ENCODE results near the gene SOCS1.

Gene SOCS1

GRCh38 chr16:11283820-11284248, 27.8 kb upstream of the SOCS1 start:
- no peak for DNase-seq

DNA sequence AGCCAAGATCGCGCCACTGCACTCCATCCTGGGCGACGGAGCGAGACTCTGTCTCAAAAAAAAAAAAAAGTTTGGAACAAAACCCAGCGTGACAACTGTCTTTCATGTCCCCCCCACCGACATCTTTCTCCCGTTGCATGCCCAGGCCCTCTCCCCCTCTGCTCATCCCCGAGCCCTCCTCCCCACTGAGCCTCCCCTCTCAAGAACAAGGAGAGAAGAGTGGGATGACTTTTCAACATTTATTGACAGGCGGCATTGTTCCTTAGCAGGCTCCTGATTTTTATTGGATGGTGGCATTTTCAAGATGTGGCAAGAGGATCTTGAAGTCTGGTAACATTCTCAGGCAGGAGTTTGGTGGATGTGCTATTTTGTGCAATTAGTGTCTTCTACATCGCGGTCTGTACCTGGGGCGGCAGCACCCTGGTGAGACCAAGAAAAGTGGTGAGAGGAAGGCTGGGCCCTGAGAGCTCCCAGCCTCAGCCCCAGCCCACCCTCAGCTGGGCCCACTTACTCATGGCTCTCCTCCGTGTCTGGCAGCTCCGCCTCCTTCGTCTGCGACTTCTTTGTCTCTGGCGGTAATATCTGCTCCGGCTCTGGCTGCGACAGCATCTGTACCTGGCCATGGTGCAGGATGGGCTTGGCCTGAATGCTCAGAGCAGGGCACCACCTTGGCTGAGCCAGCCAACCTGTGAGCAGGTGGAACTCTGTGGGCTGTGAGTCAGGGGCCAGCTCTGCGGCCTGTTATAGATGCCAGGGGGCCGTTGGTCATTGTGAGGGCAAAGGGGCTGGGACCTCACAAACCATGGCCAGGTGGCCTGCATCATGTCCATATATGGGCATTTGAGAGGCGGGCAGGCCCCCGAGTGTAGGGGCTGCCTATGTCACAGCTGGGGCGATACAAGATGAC, 24.9 kb upstream of the SOCS1 start, which contains the start of gene PRM1:
TSS of gene PRM1 (minus strand) at position 715 of the 907 bp plus-strand sequence. CDS start at position 623, 92 bp downstream.
- DNase-seq: no peak

DNA sequence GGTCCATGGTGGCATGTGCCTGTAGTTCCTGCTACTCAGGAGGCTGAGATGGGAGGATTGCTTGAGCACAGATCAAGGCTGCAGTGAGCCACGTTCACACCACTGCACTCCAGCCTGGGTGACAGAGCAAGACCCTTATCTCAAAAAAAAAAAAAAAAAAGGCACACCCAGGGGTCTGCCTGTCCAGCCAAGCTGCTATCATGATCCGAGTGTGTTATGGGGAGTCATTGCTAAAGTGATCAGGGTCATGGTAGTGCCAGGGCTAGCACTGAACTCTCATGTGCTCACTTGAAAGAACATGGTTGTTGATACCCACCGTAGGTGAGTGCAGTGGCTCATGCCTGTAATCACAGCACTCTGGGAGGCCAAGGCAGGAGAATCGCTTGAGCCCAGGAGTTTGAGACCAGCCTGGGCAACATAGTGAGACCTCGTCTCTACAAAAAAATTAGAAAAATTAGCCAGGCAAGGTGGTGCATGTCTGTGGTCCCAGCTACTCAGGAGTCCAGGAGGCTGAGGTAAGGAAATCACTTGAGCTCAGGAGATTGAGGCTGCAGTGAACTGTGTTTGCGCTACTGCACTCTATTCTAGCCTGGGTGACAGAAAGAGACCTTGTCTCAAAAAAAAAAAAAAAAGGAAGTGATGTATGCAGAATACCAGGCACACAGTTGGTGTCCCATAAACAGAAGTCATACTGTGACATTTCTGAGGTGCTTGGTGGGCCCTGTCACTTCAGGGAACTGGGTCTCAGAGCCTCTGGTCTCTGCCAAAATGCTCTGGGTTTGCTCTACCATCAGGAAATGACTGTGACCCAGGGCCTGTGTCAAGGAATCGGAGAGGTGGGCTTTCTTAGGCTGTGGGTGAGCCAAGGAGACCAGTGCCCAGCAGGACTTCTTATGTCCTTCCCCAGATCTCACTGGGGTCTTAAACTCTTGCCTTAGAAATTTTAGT, 23.0 kb upstream of the SOCS1 start:
- no peak for DNase-seq

GRCh38 chr16:11277607-11278337, 21.8 kb upstream of the SOCS1 start:
- DNase-seq: no peak

GRCh38 chr16:11276896-11277593, 21.0 kb upstream of the SOCS1 start:
- no peak for DNase-seq

GRCh38 chr16:11276143-11276895, 20.3 kb upstream of the SOCS1 start, which contains the start of gene PRM2:
TSS of gene PRM2 (minus strand) at chr16:11276480. CDS start at chr16:11276370, 110 bp downstream.
- DNase-seq: no peak

- no peak for DNase-seq
These were observed 19.0 kb upstream of the SOCS1 start for GRCh38 chr16:11274964-11275363.

- no peak for DNase-seq
These were observed 17.8 kb upstream of the SOCS1 start for GRCh38 chr16:11273721-11274324.

DNA sequence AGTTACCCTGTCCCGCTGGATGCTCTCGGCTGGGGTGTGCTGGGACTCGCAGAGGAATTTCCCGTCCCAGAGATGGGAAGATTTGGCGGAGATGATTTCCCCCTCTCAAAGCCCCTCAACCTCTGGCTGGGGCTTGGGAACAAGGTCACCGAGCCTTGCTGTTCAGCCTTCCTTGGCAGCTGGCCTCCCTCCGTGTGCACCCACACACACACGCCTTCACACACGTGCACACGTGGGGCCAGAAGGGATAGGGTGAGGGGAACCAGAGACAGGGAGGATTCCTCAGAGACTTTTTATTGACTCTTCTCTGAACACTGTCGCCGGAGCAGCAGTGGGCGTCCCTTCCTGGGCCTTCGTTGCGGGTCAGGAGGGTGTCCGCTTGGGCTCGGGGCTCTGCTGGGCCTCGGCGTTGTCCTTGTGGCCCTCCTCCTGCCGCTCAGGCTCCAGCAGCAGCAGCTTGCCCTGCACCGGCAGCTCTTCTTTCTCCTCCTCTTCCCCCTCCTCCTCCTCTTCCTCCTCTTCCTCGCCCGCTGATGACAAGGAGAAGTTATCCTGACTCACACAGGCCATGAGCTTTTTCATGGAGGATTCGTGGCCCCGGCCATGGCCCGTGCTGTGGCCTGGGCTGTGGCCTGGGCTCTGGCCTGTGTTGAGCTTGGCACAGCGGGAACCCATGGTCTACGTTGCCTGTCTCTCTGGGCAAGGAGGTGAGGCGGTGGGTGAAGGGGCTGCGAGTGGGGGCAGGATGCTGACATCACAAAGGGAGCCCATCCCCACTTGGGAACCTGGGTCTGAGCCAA, 17.1 kb upstream of the SOCS1 start, which contains the start of gene PRM3:
TSS of gene PRM3 (minus strand) at position 709 of the 800 bp plus-strand sequence. CDS start at position 675, 34 bp downstream.
- no peak for DNase-seq

DNA sequence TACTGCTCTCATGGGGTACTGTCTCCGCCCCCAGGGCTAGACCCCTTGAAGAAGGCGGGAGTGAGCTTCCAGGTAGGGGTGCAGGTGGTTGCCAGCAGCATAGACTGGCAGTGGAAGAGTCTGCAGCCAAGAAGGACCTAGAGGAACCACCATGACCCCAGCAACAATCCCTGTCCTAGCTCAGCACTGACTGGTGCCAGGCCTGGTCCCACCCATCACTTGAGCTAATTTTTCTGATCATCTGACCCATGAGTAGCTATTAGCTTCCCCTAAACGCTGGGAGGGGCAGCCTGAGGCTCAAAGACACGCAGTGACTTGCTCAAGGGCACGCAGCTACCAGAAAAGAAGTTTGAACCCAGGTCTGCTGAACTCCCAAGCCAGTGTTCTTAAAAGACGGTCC, 16.5 kb upstream of the SOCS1 start:
- DNase-seq: no peak

DNA sequence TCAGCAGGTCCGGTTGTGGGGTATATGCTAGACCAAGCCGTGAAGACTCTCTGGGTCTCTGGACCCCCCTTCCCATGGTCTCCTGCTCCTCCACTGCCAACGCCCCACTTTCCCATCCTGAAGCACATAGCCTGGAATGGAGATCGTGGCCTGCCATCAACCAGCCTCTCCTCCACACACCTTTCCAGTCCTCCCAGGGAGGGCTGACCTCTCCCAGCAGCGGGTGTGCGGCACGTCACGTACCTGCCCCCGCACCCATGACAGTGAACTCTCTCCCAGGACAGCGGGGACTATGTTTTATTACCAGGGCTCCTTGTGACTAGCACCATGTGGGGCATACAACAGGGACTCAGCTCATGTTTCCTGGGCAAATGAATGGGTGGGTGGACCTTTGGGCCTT, 15.6 kb upstream of the SOCS1 start:
- DNase-seq: no peak

GRCh38 chr16:11270602-11271162, 14.7 kb upstream of the SOCS1 start:
- no peak for DNase-seq

DNA sequence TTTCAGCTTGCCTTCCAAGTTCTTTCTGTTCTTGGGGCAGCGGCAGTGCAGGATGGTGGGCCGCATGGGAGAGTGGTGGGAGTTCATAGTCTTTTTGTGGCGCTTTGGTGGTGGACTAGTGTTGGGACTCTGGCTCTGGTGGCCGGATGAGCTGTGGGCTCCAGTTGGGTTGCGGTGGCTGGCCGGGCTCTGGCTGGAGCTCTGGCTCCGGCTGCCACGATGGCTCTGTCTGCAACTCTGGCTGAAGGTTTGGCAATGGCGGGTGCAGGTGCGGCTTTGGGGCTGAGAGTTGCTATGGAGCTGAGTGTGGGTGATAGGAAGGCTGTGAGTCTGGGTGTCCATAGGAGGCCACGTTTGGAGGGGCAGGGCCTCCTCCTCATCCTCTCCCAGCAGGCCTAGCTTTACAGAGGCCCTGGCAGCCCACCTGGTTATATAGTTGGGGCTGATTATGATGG, 12.9 kb upstream of the SOCS1 start, which contains the start of gene TNP2:
TSS of gene TNP2 (minus strand) at position 405 of the 455 bp plus-strand sequence. CDS start at position 342, 63 bp downstream.
- DNase-seq: no peak

DNA sequence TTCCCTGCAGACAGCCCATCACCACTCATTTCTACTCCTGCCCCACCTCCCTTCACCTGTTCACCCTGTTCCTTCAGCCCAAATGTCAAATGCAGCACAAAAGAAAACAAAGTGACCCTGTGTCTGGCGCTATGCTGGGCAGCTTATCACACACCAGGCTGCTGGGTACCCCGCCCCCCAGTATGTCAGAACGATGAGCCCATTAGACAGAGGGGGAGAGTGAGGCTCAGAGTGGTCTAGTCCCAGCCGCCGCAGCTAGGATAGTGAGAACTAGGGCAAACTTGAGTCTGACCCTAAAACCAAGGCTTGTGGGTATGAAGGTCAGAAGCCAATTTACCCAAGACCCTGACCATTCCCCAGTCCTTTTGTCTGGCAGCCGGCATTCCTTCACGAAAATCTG, 9.1 kb upstream of the SOCS1 start:
- no peak for DNase-seq

GRCh38 chr16:11264155-11264832, 8.3 kb upstream of the SOCS1 start:
- DNase-seq: no peak

DNA sequence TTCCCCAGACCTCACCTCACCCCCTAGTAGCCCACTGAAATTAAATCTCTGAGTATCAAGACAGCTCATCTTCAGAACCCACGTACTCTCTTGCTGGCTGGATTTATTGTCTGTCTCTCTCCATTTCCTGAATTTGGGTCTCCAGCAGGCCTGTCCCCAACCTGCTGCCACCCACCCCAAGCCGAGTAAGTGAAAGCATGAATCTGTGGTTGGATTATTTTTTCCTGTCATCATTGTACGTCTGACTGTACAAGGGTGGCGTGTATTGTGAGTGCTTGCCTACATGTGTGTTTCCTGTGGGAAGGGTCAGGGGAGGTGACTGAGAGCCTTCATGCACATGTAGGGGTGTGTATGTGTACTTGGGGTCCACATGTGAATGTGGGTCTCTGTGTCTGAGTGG, 7.7 kb upstream of the SOCS1 start:
- peak; percentile 58 for DNase-seq

- DNase-seq: no peak
These were observed 6.9 kb upstream of the SOCS1 start for GRCh38 chr16:11262915-11263314.

- no peak for DNase-seq
These were observed 4.6 kb upstream of the SOCS1 start for GRCh38 chr16:11260596-11260966.

All from CD4-positive, alpha-beta T cell treated with Interleukin-4 for 4 hours (primary cell).